ENCODE measurements around the gene ASIC3. TPM values are rescaled to one million over a fixed set of nuclear protein-coding genes. Genes with fewer than 3 reads are reported as not detected.

Gene ASIC3
- total RNA-seq, 4 donors from 2014 or later, result 2.5 to 10.7 (median 5.0) TPM

DNA sequence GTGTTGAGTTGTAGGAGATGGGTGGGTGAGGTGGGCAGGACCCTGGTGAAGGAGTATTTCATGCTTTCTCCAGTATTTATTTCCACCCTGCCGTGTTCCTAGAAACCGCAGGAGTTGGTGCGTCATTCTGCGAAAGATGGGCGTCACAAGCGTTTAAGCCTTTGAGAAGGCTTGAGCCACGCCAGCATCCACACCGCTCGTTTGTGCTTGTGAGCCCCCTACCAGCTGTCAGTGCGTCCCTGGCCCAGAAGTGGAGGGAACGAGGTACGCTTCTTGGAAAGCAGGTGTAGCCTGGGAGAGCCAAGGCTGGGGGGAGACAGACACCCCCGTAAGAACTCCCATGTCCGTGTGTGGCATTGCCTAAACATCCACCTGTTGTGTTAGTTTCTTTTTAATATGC is 43.7 kb downstream of the ASIC3 start:
- no peaks in the 10 kb centered on the region for H3K27me3 ChIP-seq
- H3K36me3 ChIP-seq, result peaks cover 0 to 5% (median 0%) of the 10 kb centered on the region in 3 donors
- DNase-seq, result no peak
- no peaks in the 10 kb centered on the region for H3K9me3 ChIP-seq
- H3K4me1 ChIP-seq, result peaks cover 0 to 42% (median 10%) of the 10 kb centered on the region in 4 donors
- no peak for TF ChIP-seq CTCF (IDR thresholded peaks at IDR 0.05)
- TF ChIP-seq POLR2A (IDR thresholded peaks at IDR 0.05), result no peak
- peak overlapping the region in 1 of 4 donors; percentile 39 for H3K27ac ChIP-seq
- H3K4me3 ChIP-seq, result no peak overlapping the region

- Histone ChIP-seq H3K4me3 (no peak overlapping the region), H3K27ac (no peak overlapping the region), H3K36me3 (peaks cover 0 to 5% (median 0%) of the 10 kb centered on the region in 3 donors), H3K4me1 (peaks cover 0 to 31% (median 0%) of the 10 kb centered on the region in 4 donors), H3K27me3 (no peaks in the 10 kb centered on the region), H3K9me3 (no peaks in the 10 kb centered on the region)
- TF ChIP-seq CTCF (IDR thresholded peaks at IDR 0.05), result no peak
- no peak for TF ChIP-seq POLR2A (IDR thresholded peaks at IDR 0.05)
- DNase-seq, result no peak
Observed at GRCh38 chr7:151093748-151094147, 45.4 kb downstream of the ASIC3 start.

DNA sequence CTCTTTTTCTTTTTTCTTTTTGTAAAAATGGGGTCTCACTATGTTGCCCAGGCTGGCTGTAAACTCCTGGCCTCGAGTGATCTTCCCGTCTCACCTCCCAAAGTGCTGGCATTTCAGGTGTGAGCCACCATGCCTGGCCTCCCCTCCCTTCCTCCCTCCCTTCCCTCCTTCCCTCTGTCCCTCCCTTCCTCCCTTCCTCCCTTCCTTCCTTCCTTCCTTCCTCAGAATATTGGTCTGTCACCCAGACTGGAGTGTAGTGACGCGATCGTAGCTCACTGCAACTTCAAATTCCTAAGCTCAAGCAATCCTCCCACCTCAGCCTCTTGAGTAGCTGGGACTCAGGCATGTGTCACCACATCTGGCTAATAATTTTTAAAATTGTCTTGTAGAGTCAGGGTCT is 46.3 kb downstream of the ASIC3 start:
- H3K27me3 ChIP-seq, result no peaks in the 10 kb centered on the region
- H3K36me3 ChIP-seq, result peaks cover 0 to 5% (median 0%) of the 10 kb centered on the region in 3 donors
- TF ChIP-seq POLR2A (IDR thresholded peaks at IDR 0.05) (no peak), CTCF (IDR thresholded peaks at IDR 0.05) (no peak)

GRCh38 chr7:151095123-151095797 is 46.9 kb downstream of the ASIC3 start:
- no peaks in the 10 kb centered on the region for H3K27me3 ChIP-seq
- no peak for DNase-seq
- no peaks in the 10 kb centered on the region for H3K9me3 ChIP-seq
- TF ChIP-seq CTCF (IDR thresholded peaks at IDR 0.05) (no peak), POLR2A (IDR thresholded peaks at IDR 0.05) (no peak)
- H3K4me3 ChIP-seq, result no peak overlapping the region
- H3K27ac ChIP-seq, result no peak overlapping the region
- H3K36me3 ChIP-seq, result peaks cover 0 to 5% (median 0%) of the 10 kb centered on the region in 3 donors
- H3K4me1 ChIP-seq, result peaks cover 0 to 24% (median 0%) of the 10 kb centered on the region in 4 donors

More for the DNA sequence above, 46.3 kb downstream of the ASIC3 start:
- Histone ChIP-seq H3K9me3 (no peaks in the 10 kb centered on the region), H3K4me3 (no peak overlapping the region), H3K4me1 (peaks cover 0 to 24% (median 0%) of the 10 kb centered on the region in 4 donors), H3K27ac (no peak overlapping the region)
- DNase-seq, result no peak

- Histone ChIP-seq H3K4me3 (no peak overlapping the region), H3K27ac (no peak overlapping the region), H3K27me3 (no peaks in the 10 kb centered on the region), H3K36me3 (peaks cover 0 to 5% (median 0%) of the 10 kb centered on the region in 3 donors), H3K9me3 (no peaks in the 10 kb centered on the region), H3K4me1 (peaks cover 0 to 20% (median 0%) of the 10 kb centered on the region in 4 donors)
- DNase-seq, result no peak
- no peak for TF ChIP-seq CTCF (IDR thresholded peaks at IDR 0.05)
- no peak for TF ChIP-seq POLR2A (IDR thresholded peaks at IDR 0.05)
Observed at GRCh38 chr7:151095828-151096475, 47.6 kb downstream of the ASIC3 start.

Measured in Peyer's patch (tissue), 4 donors.